CD14-positive monocyte (primary cell): ENCODE measurements around the gene ADD2. TPM values are rescaled to one million over a fixed set of nuclear protein-coding genes. Genes with fewer than 3 reads are reported as not detected.
A peak's percentile ranks its signal among the peaks of the same experiment; 100 is the strongest.

ENCODE experiments used
- DNase-seq, 3 donors: peaks; one replicate each; pipeline ENCODE4 v3.0.0-alpha.2; 2011 to 2022
- H2AFZ ChIP-seq: 2 replicates; pipeline ENCODE4 v1.6.0; 2012; ENCODE audit warnings: mild to moderate bottlenecking, low read depth, low read length, inconsistent platforms; ENCODE audit not compliant: insufficient read depth, poor library complexity, severe bottlenecking
- H3K27ac ChIP-seq, 2 donors: 1 replicate in 1 of 2; 2 replicates in 1 of 2; pipeline ENCODE4 v1.5.1; 2012 to 2013; ENCODE audit warnings: low read length in 2 of 2, control low read depth in 1 of 2, inconsistent platforms in 1 of 2, low read depth in 1 of 2, mild to moderate bottlenecking in 1 of 2
- H3K27me3 ChIP-seq, 2 donors: one replicate each; pipeline versions ENCODE4 v1.6.0 to v1.6.1; 2011 to 2013; ENCODE audit warnings: low read length in 2 of 2; ENCODE audit not compliant: control insufficient read depth in 2 of 2, insufficient read depth in 2 of 2
- H3K36me3 ChIP-seq, 2 donors: replicated peaks in 1 of 2; 1 replicate in 1 of 2; 2 replicates in 1 of 2; pipeline versions ENCODE4 v1.5.1 to v1.6.1; 2012 to 2013; ENCODE audit warnings: low read length in 2 of 2, control low read depth in 1 of 2, inconsistent platforms in 1 of 2, mild to moderate bottlenecking in 1 of 2; ENCODE audit not compliant: insufficient read depth in 2 of 2, control insufficient read depth in 1 of 2
- H3K4me1 ChIP-seq, 2 donors: 1 replicate in 1 of 2; 2 replicates in 1 of 2; pipeline versions ENCODE4 v1.5.1 to v1.6.1; 2012 to 2013; ENCODE audit warnings: low read length in 2 of 2, control low read depth in 1 of 2, inconsistent platforms in 1 of 2, mild to moderate bottlenecking in 1 of 2, moderate library complexity in 1 of 2; ENCODE audit not compliant: insufficient read depth in 2 of 2, control insufficient read depth in 1 of 2
- H3K4me2 ChIP-seq: replicated peaks from 2 replicates; pipeline ENCODE3; 2012; ENCODE audit warnings: low read length, moderate library complexity, mild to moderate bottlenecking; ENCODE audit not compliant: poor library complexity, severe bottlenecking; ENCODE audit errors: extremely low read depth
- H3K4me3 ChIP-seq, 3 experiments: fragments of 200-600 bp in 1 of 3; sonication (generic) in 1 of 3; replicated peaks in 1 of 3; 1 replicate in 2 of 3; 2 replicates in 1 of 3; pipeline ENCODE4 v1.5.1; 2011 to 2013; ENCODE audit warnings: low read length in 3 of 3, mild to moderate bottlenecking in 3 of 3, control low read depth in 2 of 3, low read depth in 2 of 3, inconsistent platforms in 1 of 3, moderate library complexity in 1 of 3
- H3K79me2 ChIP-seq: 2 replicates; pipeline ENCODE4 v1.6.0; 2012; ENCODE audit warnings: mild to moderate bottlenecking, control low read depth, inconsistent platforms, low read length, moderate library complexity; ENCODE audit not compliant: insufficient read depth
- H3K9ac ChIP-seq: 2 replicates; pipeline ENCODE4 v1.6.0; 2017; ENCODE audit warnings: low read length, mild to moderate bottlenecking; ENCODE audit not compliant: insufficient read depth, poor library complexity, severe bottlenecking
- H3K9me3 ChIP-seq, 2 donors: replicated peaks in 1 of 2; 1 replicate in 1 of 2; 2 replicates in 1 of 2; pipeline versions ENCODE4 v1.5.1 to v1.6.1; 2012 to 2013; ENCODE audit warnings: low read length in 2 of 2, control low read depth in 1 of 2; ENCODE audit not compliant: control insufficient read depth in 1 of 2, insufficient read depth in 1 of 2
- H4K20me1 ChIP-seq: 2 replicates; pipeline ENCODE4 v1.6.0; 2012; ENCODE audit warnings: mild to moderate bottlenecking, low read length, control low read depth, moderate library complexity; ENCODE audit not compliant: insufficient read depth
- H3K27ac Mint-ChIP-seq, 7 donors: one replicate each; pipeline ENCODE4 v1.8.0; 2020; ENCODE audit warnings: mild to moderate bottlenecking in 7 of 7, mixed read lengths in 7 of 7, moderate library complexity in 6 of 7, inconsistent platforms in 2 of 7
- H3K27me3 Mint-ChIP-seq, 3 donors: one replicate each; pipeline ENCODE4 v1.8.0; 2021 to 2022; ENCODE audit warnings: low read depth in 3 of 3, mild to moderate bottlenecking in 3 of 3, mixed read lengths in 3 of 3, moderate library complexity in 3 of 3, inconsistent platforms in 1 of 3
- H3K36me3 Mint-ChIP-seq, 2 donors: one replicate each; pipeline ENCODE4 v1.8.0; 2020; ENCODE audit warnings: mixed read lengths in 2 of 2, inconsistent platforms in 1 of 2, mild to moderate bottlenecking in 1 of 2
- H3K4me1 Mint-ChIP-seq: one replicate; pipeline ENCODE4 v1.8.0; 2020; ENCODE audit warnings: mild to moderate bottlenecking, mixed read lengths
- H3K4me3 Mint-ChIP-seq, 2 donors: one replicate each; pipeline ENCODE4 v1.8.0; 2020; ENCODE audit warnings: mild to moderate bottlenecking in 2 of 2, mixed read lengths in 2 of 2, moderate library complexity in 1 of 2
- H3K9me3 Mint-ChIP-seq, 7 donors: one replicate each; pipeline ENCODE4 v1.8.0; 2020 to 2022; ENCODE audit warnings: mixed read lengths in 7 of 7, mild to moderate bottlenecking in 6 of 7, moderate library complexity in 6 of 7, inconsistent platforms in 2 of 7
- CTCF ChIP-seq: fragments of 200-600 bp; IDR thresholded peaks from one replicate; pipeline ENCODE4 v1.8.0; 2022; ENCODE audit warnings: antibody characterized with exemption, mild to moderate bottlenecking
- WGBS: methylation state at CpG from one replicate; pipeline ENCODE4 v1.1.5; 2013; ENCODE audit warnings: missing lambda C conversion rate; ENCODE audit not compliant: insufficient coverage; 5-methylcytosine and 5-hydroxymethylcytosine counted together
- intact Hi-C, 2 donors: fragments of 100-400 bp; cut with micrococcal nuclease; formaldehyde crosslinking; loops; one replicate each; pipeline versions ENCODE4 v1.15.0 to v1.15.1; 2023
- polyA plus RNA-seq, 3 donors: library from polyadenylated mRNA; depleted of rRNA in 1 of 3; unstranded in 2 of 3; stranded (reverse) in 1 of 3; fragments of 300-500 nt in 2 of 3; fragments of >200 nt in 1 of 3; fragmentation: Illumina TruSeq in 2 of 3; gene quantifications; 1 replicate in 2 of 3; 2 replicates in 1 of 3; pipeline ENCODE4 v1.2.3, GENCODE V29; 2012 to 2021

Gene ADD2
- polyA plus RNA-seq, 3 donors, result 0.18 to 0.56 (median 0.26) TPM

GRCh38 chr2:70790136-70790828 lies 22.3 kb upstream of the ADD2 start, which contains the start of gene FIGLA:
Gene FIGLA, minus strand, starts transcription at chr2:70790643. Its CDS starts 5 bp downstream, at chr2:70790638.
- Histone ChIP-seq H3K4me2 (peak within 1 kb of the TSS; percentile 82), H4K20me1 (no peaks in the 10 kb centered on the region), H3K9ac (no peak within 1 kb of the TSS), H3K79me2 (no peaks in the 10 kb centered on the region), H3K36me3 (no peaks in the 10 kb centered on the region), H3K27ac (no peak within 1 kb of the TSS), H3K9me3 (no peaks in the 10 kb centered on the region), H3K4me3 (peak within 1 kb of the TSS; percentile 3 to 73 (median 19)), H3K4me1 (peaks cover 47 to 56% of the 10 kb centered on the region in 2 donors), H3K27me3 (peaks cover 37 to 52% of the 10 kb centered on the region in 2 donors), H2AFZ (peak within 1 kb of the TSS; percentile 89)
- 4% methylated on average over 62 of the region's 69 CpGs for WGBS
- TF ChIP-seq CTCF, result no peak
- DNase-seq, result peak in 1 of 3 donors; percentile 15
- Mint-ChIP-seq H3K36me3 (peaks cover 11 to 19% of the 10 kb centered on the region in 2 donors), H3K27ac (peak within 1 kb of the TSS in 2 of 7 donors; percentile 46 to 57), H3K27me3 (peaks cover 30 to 48% (median 46%) of the 10 kb centered on the region in 3 donors), H3K9me3 (peaks cover 2 to 9% (median 4%) of the 10 kb centered on the region in 7 donors), H3K4me1 (peaks cover 52% of the 10 kb centered on the region), H3K4me3 (peak within 1 kb of the TSS; percentile 80 to 94)
- intact Hi-C loops, result loop anchor here in 1 of 2 donors (5.0 kb wide), 1 partner anchor 157 kb away; no protein-coding TSS in a partner anchor

GRCh38 chr2:70789304-70790135 lies 21.5 kb upstream of the ADD2 start:
- peaks cover 40 to 48% of the 10 kb centered on the region in 2 donors for H3K4me1 ChIP-seq
- peak; percentile 58 to 72 (median 68) for DNase-seq
- peaks cover 30 to 49% (median 46%) of the 10 kb centered on the region in 3 donors for H3K27me3 Mint-ChIP-seq
- no peaks in the 10 kb centered on the region for H4K20me1 ChIP-seq
- H3K4me1 Mint-ChIP-seq, result peaks cover 48% of the 10 kb centered on the region
- peak overlapping the region; percentile 82 for H3K4me2 ChIP-seq
- peaks cover 2 to 9% (median 4%) of the 10 kb centered on the region in 7 donors for H3K9me3 Mint-ChIP-seq
- H3K27me3 ChIP-seq, result peaks cover 37 to 52% of the 10 kb centered on the region in 2 donors
- H3K4me3 ChIP-seq, result peak overlapping the region; percentile 3 to 73 (median 19)
- no peak overlapping the region for H3K27ac ChIP-seq
- peaks cover 11 to 19% of the 10 kb centered on the region in 2 donors for H3K36me3 Mint-ChIP-seq
- WGBS, result 10% methylated on average over 23 of the region's 33 CpGs
- H3K9ac ChIP-seq, result no peak overlapping the region
- peak; percentile 78 for TF ChIP-seq CTCF
- H3K9me3 ChIP-seq, result no peaks in the 10 kb centered on the region
- H3K4me3 Mint-ChIP-seq, result peak overlapping the region; percentile 80 to 94
- no peaks in the 10 kb centered on the region for H3K36me3 ChIP-seq
- peak overlapping the region; percentile 89 for H2AFZ ChIP-seq
- intact Hi-C loops, result loop anchor here (5.0 kb wide), 4 partner anchors 68 to 158 kb away; no protein-coding TSS in a partner anchor
- H3K27ac Mint-ChIP-seq, result peak overlapping the region in 1 of 7 donors; percentile 46
- no peaks in the 10 kb centered on the region for H3K79me2 ChIP-seq
